ENCODE measurements around the gene SPATA12. TPM values are rescaled to one million over a fixed set of nuclear protein-coding genes. Genes with fewer than 3 reads are reported as not detected.
A peak's percentile ranks its signal among the peaks of the same experiment; 100 is the strongest.

The SPATA12 gene
- total RNA-seq, 1 experiment from 2014 or later = 0.11 TPM

- DNase-seq (ENCODE audit: low read depth) = no peak
Measured at GRCh38 chr3:57116501-57116900, 56.0 kb downstream of the SPATA12 start.

DNA sequence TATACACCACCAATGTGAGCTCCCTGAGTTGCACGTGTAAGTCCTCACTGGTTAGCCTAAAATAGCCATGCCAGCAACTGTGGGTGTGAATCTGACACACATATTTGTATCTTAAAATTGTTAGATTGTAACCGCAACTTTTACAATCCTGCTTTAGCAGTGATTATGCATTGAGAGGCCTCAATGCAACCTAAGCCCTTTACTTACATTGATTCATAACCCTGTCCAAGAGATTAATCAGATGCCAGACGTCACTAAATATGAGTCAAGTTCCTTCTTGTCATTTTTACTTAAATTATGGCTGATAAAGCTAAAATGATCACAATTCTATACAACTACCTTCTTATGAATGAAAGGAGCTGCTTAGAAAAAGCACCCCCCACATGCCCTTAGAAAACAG lies 57.8 kb downstream of the SPATA12 start:
- no peak for DNase-seq (ENCODE audit: low read depth)

DNA sequence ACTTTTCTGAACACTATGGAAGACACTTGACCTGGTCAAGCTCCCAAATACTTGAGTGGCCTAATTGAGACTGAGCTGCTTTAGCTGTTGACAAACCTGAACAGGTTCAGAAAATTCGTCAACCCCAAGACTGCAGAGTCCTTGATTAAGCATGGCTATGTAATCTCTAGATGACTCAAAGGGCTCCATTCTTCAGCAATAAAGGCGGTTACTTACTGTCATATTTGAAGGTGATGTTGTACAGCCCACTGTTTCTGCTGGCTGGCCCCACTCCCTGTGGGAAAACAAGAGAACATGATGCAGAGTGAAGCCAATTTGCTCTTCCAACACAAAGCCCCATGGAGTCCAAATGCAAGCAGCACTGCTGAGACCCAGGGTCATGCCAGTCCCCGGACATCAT lies 59.6 kb downstream of the SPATA12 start:
- DNase-seq (ENCODE audit: low read depth) = peak; percentile 15

DNA sequence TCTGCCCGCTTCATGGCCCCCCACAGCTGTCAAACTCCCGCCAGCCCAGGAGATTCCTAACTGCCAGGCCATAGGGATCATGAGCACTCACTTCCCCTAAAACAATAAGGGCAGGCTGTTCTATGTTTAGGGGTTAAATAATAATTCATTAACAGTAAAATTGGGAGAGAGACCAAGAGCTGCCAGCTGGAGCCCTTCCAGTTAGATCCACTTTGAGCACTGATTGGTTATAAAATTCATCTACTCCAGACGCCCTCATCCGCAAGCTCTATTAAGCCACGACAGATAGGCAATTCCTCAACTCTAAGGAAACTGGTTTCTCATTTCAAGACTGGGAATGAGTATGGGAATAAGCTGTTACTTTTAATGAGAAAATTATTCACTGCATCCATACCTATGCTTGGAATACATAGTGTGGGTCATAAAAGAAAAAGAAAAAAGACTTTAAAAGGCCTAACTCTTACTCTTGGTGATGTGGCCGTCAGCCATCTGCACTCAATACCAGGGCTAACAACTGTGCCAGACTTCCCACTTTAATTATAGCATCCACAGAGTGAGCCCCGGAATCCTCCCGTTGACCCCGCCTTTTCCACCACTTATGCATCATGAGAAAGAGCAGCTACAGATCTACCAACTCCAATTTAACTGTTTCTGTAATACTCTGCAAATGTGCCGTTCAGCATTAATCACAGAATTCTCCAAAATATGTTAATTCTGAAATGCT lies 60.1 kb downstream of the SPATA12 start:
- no peak for DNase-seq (ENCODE audit: low read depth)

Other genes starting within 250 kb of the SPATA12 start
- 0.51 and 0.92 TPM in 2 replicates for gene IL17RD, start 104.7 kb downstream of the SPATA12 start, total RNA-seq (2014; rRNA removed)
- 0.17 TPM in 1 of 2 replicates, not detected in the other for gene HESX1, start 139.3 kb downstream of the SPATA12 start, total RNA-seq (2014; rRNA removed)
- 27.5 and 34.2 TPM in 2 replicates for gene APPL1, start 167.1 kb downstream of the SPATA12 start, total RNA-seq (2014; rRNA removed)
- not detected in 2 replicates for gene ASB14, start 232.0 kb downstream of the SPATA12 start, total RNA-seq (2014; rRNA removed)

Data from LHCN-M2 (cell line).